Calu3 (cell line): Measurements from ENCODE around the gene PANX2. TPM values are rescaled to one million over a fixed set of nuclear protein-coding genes. Genes with fewer than 3 reads are reported as not detected.

Source experiments
- BruUV-seq: library from RNA; stranded (reverse); fragments of 400-500 nt; replicated peaks from 2 replicates; lab custom pipeline; 2021; lab: Mats Ljungman, UMichigan
- CTCF ChIA-PET: fragments of 300-600 bp; sonication (Branson Sonifier 250); formaldehyde crosslinking; loops from one replicate; lab custom pipeline; 2022; ENCODE audit warnings: antibody characterized with exemption; lab: Charles Lee
- DNase-seq: peaks from one replicate; pipeline ENCODE4 v3.0.0; 2022
- H3K27ac Mint-ChIP-seq: one replicate; pipeline ENCODE4 v1.8.0; 2022; ENCODE audit warnings: mixed read lengths; ENCODE audit not compliant: unreplicated experiment
- H3K27me3 Mint-ChIP-seq: one replicate; pipeline ENCODE4 v1.8.0; 2022; ENCODE audit warnings: mixed read lengths; ENCODE audit not compliant: unreplicated experiment
- H3K36me3 Mint-ChIP-seq: one replicate; pipeline ENCODE4 v1.8.0; 2022; ENCODE audit warnings: mild to moderate bottlenecking, moderate library complexity, mixed read lengths; ENCODE audit not compliant: insufficient read depth, unreplicated experiment
- H3K4me1 Mint-ChIP-seq: one replicate; pipeline ENCODE4 v1.8.0; 2022; ENCODE audit warnings: mild to moderate bottlenecking, low read depth, mixed read lengths; ENCODE audit not compliant: unreplicated experiment
- H3K4me3 Mint-ChIP-seq: one replicate; pipeline ENCODE4 v1.8.0; 2022; ENCODE audit warnings: mild to moderate bottlenecking, low read depth, moderate library complexity, mixed read lengths; ENCODE audit not compliant: unreplicated experiment
- H3K9me3 Mint-ChIP-seq: one replicate; pipeline ENCODE4 v1.8.0; 2022; ENCODE audit warnings: low read depth, mixed read lengths; ENCODE audit not compliant: unreplicated experiment
- CTCF ChIP-seq: fragments of 200-600 bp; IDR thresholded peaks from one replicate; pipeline ENCODE4 v1.8.0; 2022; ENCODE audit warnings: antibody characterized with exemption; ENCODE audit not compliant: unreplicated experiment
- intact Hi-C: fragments of 100-400 bp; cut with micrococcal nuclease; formaldehyde crosslinking; loops from one replicate; pipeline ENCODE4 v1.10.0; 2022; ENCODE audit not compliant: unreplicated experiment
- total RNA-seq: library from RNA; stranded (reverse); gene quantifications from 2 replicates; pipeline ENCODE4 v1.2.3, GENCODE V29; 2022

The PANX2 gene
- total RNA-seq, 1 experiment from 2014 or later = 2.0 TPM

GRCh38 chr22:50225200-50225969 is 54.9 kb downstream of the PANX2 start:
- TF ChIP-seq CTCF = no peak
- Mint-ChIP-seq H3K27me3 (no peaks in the 10 kb centered on the region), H3K4me1 (no peaks in the 10 kb centered on the region), H3K36me3 (peaks cover 53% of the 10 kb centered on the region), H3K9me3 (no peaks in the 10 kb centered on the region), H3K4me3 (no peak overlapping the region), H3K27ac (no peak overlapping the region)
- DNase-seq = no peak
- intact Hi-C loops = no loop called here
- CTCF ChIA-PET = no interaction called here
- no TSS peak for BruUV-seq

GRCh38 chr22:50226063-50226874 is 55.7 kb downstream of the PANX2 start:
- CTCF ChIA-PET = no interaction called here
- no peaks in the 10 kb centered on the region for H3K9me3 Mint-ChIP-seq
- no TSS peak for BruUV-seq

GRCh38 chr22:50226875-50227165 is 56.3 kb downstream of the PANX2 start:
- BruUV-seq = no TSS peak
- CTCF ChIA-PET = interaction anchor here (0.5 kb wide), 1 partner anchor 67 kb away, joined by 3 read pairs; no protein-coding TSS in a partner anchor

More at GRCh38 chr22:50226063-50226874, 55.7 kb downstream of the PANX2 start:
- intact Hi-C loops = no loop called here
- Mint-ChIP-seq H3K36me3 (peaks cover 53% of the 10 kb centered on the region), H3K27me3 (no peaks in the 10 kb centered on the region), H3K4me3 (no peak overlapping the region), H3K27ac (no peak overlapping the region), H3K4me1 (no peaks in the 10 kb centered on the region)
- DNase-seq = no peak
- no peak for TF ChIP-seq CTCF

More at GRCh38 chr22:50226875-50227165, 56.3 kb downstream of the PANX2 start:
- intact Hi-C loops = no loop called here
- H3K27me3 Mint-ChIP-seq = no peaks in the 10 kb centered on the region
- no peak for TF ChIP-seq CTCF
- H3K4me1 Mint-ChIP-seq = no peaks in the 10 kb centered on the region
- no peak overlapping the region for H3K4me3 Mint-ChIP-seq
- H3K9me3 Mint-ChIP-seq = no peaks in the 10 kb centered on the region
- no peak overlapping the region for H3K27ac Mint-ChIP-seq
- no peak for DNase-seq
- H3K36me3 Mint-ChIP-seq = peaks cover 57% of the 10 kb centered on the region
